Fibroblast of lung (primary cell): ENCODE results near the gene RPL10. TPM values are rescaled to one million over a fixed set of nuclear protein-coding genes. Genes with fewer than 3 reads are reported as not detected.
A peak's percentile ranks its signal among the peaks of the same experiment; 100 is the strongest.

ENCODE experiments used
- DNase-seq, 2 donors: peaks; one replicate each; pipeline versions ENCODE4 v3.0.0 to v3.0.0-alpha.2; 2010; ENCODE audit warnings: low read depth in 2 of 2
- H2AFZ ChIP-seq: 2 replicates; pipeline ENCODE4 v1.5.1; 2012; ENCODE audit warnings: low read length, control low read depth, inconsistent platforms
- H3K27ac ChIP-seq: 2 replicates; pipeline ENCODE4 v1.5.1; 2011; ENCODE audit warnings: low read length, control low read depth; ENCODE audit not compliant: insufficient read depth
- H3K27me3 ChIP-seq: 2 replicates; pipeline ENCODE4 v1.5.1; 2011; ENCODE audit warnings: mild to moderate bottlenecking, low read length; ENCODE audit not compliant: control insufficient read depth, insufficient read depth
- H3K36me3 ChIP-seq: 2 replicates; pipeline ENCODE4 v1.5.1; 2011; ENCODE audit warnings: low read length; ENCODE audit not compliant: control insufficient read depth, insufficient read depth
- H3K4me1 ChIP-seq: 2 replicates; pipeline ENCODE4 v1.5.1; 2011; ENCODE audit warnings: low read length; ENCODE audit not compliant: control insufficient read depth, insufficient read depth; ENCODE audit errors: extremely low read depth
- H3K4me2 ChIP-seq: 2 replicates; pipeline ENCODE4 v1.5.1; 2011; ENCODE audit warnings: low read length, control low read depth; ENCODE audit not compliant: insufficient read depth; ENCODE audit errors: extremely low read depth
- H3K4me3 ChIP-seq, 4 experiments: fragments of 200-600 bp in 1 of 4; sonication (generic) in 1 of 4; replicated peaks in 1 of 4; 2 replicates each; pipeline ENCODE4 v1.5.1; 2011 to 2016; ENCODE audit warnings: low read length in 4 of 4, low read depth in 3 of 4, mild to moderate bottlenecking in 3 of 4, control low read depth in 2 of 4, inconsistent platforms in 1 of 4, mixed read lengths in 1 of 4; ENCODE audit not compliant: insufficient read depth in 1 of 4; ENCODE audit errors: control extremely low read depth in 1 of 4
- H3K79me2 ChIP-seq: 2 replicates; pipeline ENCODE4 v1.5.1; 2012; ENCODE audit warnings: mild to moderate bottlenecking, low read length, inconsistent platforms; ENCODE audit not compliant: control insufficient read depth, insufficient read depth
- H3K9ac ChIP-seq: 2 replicates; pipeline ENCODE4 v1.5.1; 2011; ENCODE audit warnings: mild to moderate bottlenecking, low read length, control low read depth; ENCODE audit not compliant: insufficient read depth
- H3K9me3 ChIP-seq: 2 replicates; pipeline ENCODE4 v1.5.1; 2012; ENCODE audit warnings: low read depth, low read length; ENCODE audit not compliant: control insufficient read depth, insufficient read depth
- H4K20me1 ChIP-seq: 2 replicates; pipeline ENCODE4 v1.5.1; 2011; ENCODE audit warnings: low read length; ENCODE audit not compliant: control insufficient read depth, insufficient read depth; ENCODE audit errors: extremely low read depth
- CTCF ChIP-seq, 2 donors: IDR thresholded peaks in 1 of 2; conservative IDR thresholded peaks in 1 of 2; 1 replicate in 1 of 2; 2 replicates in 1 of 2; pipeline ENCODE4 v1.5.1; 2011 to 2012; ENCODE audit warnings: low read length in 2 of 2, control low read depth in 1 of 2, inconsistent platforms in 1 of 2, low read depth in 1 of 2, mild to moderate bottlenecking in 1 of 2
- EZH2 ChIP-seq: IDR thresholded peaks from 2 replicates; pipeline ENCODE4 v1.5.1; 2012; ENCODE audit warnings: low read length, control low read depth, mild to moderate bottlenecking; ENCODE audit errors: missing control alignments
- polyA plus RNA-seq, 2 donors: library from polyadenylated mRNA; depleted of rRNA in 1 of 2; stranded (reverse) in 1 of 2; unstranded in 1 of 2; fragments of >200 nt; gene quantifications; 2 replicates each; pipeline ENCODE4 v1.2.1, GENCODE V29; 2011 to 2012; ENCODE audit warnings: missing spikeins in 1 of 2
- total RNA-seq: library from RNA; depleted of rRNA; stranded (reverse); fragments of >200 nt; gene quantifications from 2 replicates; pipeline ENCODE4 v1.2.1, GENCODE V29; 2014

Gene RPL10
- total and polyA plus RNA-seq, 2 donors (not counting 1 experiment from before 2014, with no cell fraction given), result 2,319 to 4,527 TPM

GRCh38 chrX:154376774-154377173 is 21.4 kb upstream of the RPL10 start:
- TF ChIP-seq CTCF (conservative IDR thresholded peaks at IDR 0.05 in 1 of 2, IDR thresholded peaks at IDR 0.05 in 1 of 2; ENCODE audit: low read depth in 1 of 2, low read length in 2 of 2), result no peak
- no peak for TF ChIP-seq EZH2
- no peaks in the 10 kb centered on the region for H4K20me1 ChIP-seq

GRCh38 chrX:154378059-154378798 is 19.9 kb upstream of the RPL10 start:
- Histone ChIP-seq H3K27me3 (no peaks in the 10 kb centered on the region), H3K4me3 (peak overlapping the region in 3 of 4 experiments; percentile 25 to 52 (median 33)), H3K4me1 (peaks cover 5% of the 10 kb centered on the region), H3K9ac (peak overlapping the region; percentile 76), H3K9me3 (no peaks in the 10 kb centered on the region), H3K4me2 (peak overlapping the region; percentile 51), H2AFZ (no peak overlapping the region), H3K79me2 (peaks cover 24% of the 10 kb centered on the region), H3K27ac (peak overlapping the region; percentile 90), H3K36me3 (peaks cover 3% of the 10 kb centered on the region), H4K20me1 (no peaks in the 10 kb centered on the region)
- peak in 1 of 2 donors; percentile 49 for DNase-seq
- TF ChIP-seq CTCF (conservative IDR thresholded peaks at IDR 0.05 in 1 of 2, IDR thresholded peaks at IDR 0.05 in 1 of 2; ENCODE audit: low read depth in 1 of 2, low read length in 2 of 2), result no peak

More at GRCh38 chrX:154376774-154377173, 21.4 kb upstream of the RPL10 start:
- H3K27me3 ChIP-seq, result no peaks in the 10 kb centered on the region
- no peak overlapping the region for H2AFZ ChIP-seq
- no peaks in the 10 kb centered on the region for H3K9me3 ChIP-seq
- DNase-seq, result peak in 1 of 2 donors; percentile 55
- H3K4me3 ChIP-seq, result no peak overlapping the region
- H3K9ac ChIP-seq, result no peak overlapping the region
- H3K4me2 ChIP-seq, result no peak overlapping the region
- peaks cover 31% of the 10 kb centered on the region for H3K79me2 ChIP-seq
- peaks cover 5% of the 10 kb centered on the region for H3K4me1 ChIP-seq
- H3K36me3 ChIP-seq, result peaks cover 3% of the 10 kb centered on the region
- no peak overlapping the region for H3K27ac ChIP-seq

- H3K27ac ChIP-seq, result peak within 1 kb of the TSS; percentile 96
- peak within 1 kb of the TSS; percentile 97 for H3K9ac ChIP-seq
- H3K4me3 ChIP-seq, result peak within 1 kb of the TSS; percentile 73 to 84 (median 77)
- peaks cover 19% of the 10 kb centered on the region for H3K79me2 ChIP-seq
- no peaks in the 10 kb centered on the region for H4K20me1 ChIP-seq
- peak; percentile 95 to 97 for DNase-seq
- TF ChIP-seq EZH2, result no peak
- no peak for TF ChIP-seq CTCF (conservative IDR thresholded peaks at IDR 0.05 in 1 of 2, IDR thresholded peaks at IDR 0.05 in 1 of 2; ENCODE audit: low read depth in 1 of 2, low read length in 2 of 2)
- H3K27me3 ChIP-seq, result no peaks in the 10 kb centered on the region
- peaks cover 3% of the 10 kb centered on the region for H3K36me3 ChIP-seq
- H3K4me1 ChIP-seq, result peaks cover 5% of the 10 kb centered on the region
- H3K9me3 ChIP-seq, result no peaks in the 10 kb centered on the region
- no peak within 1 kb of the TSS for H2AFZ ChIP-seq
- peak within 1 kb of the TSS; percentile 88 for H3K4me2 ChIP-seq
Measured at GRCh38 chrX:154378799-154379568, 19.2 kb upstream of the RPL10 start, which contains the start of gene EMD. Gene EMD (plus strand): TSS chrX:154379295. CDS start chrX:154379485, 190 bp downstream.
